Muscle layer of colon (tissue), 2 donors: Measurements from ENCODE around the gene LIX1L.

ENCODE experiments used
- H3K27ac ChIP-seq: one replicate; pipeline ENCODE4 v1.7.0; 2013; ENCODE audit warnings: low read depth, mild to moderate bottlenecking, low read length, moderate library complexity
- H3K27me3 ChIP-seq, 2 donors: one replicate each; pipeline ENCODE4 v1.7.0; 2013; ENCODE audit warnings: low read length in 2 of 2, mild to moderate bottlenecking in 2 of 2; ENCODE audit not compliant: insufficient read depth in 2 of 2, control insufficient read depth in 1 of 2
- H3K36me3 ChIP-seq: one replicate; pipeline ENCODE4 v1.7.0; 2013; ENCODE audit warnings: mild to moderate bottlenecking, low read length; ENCODE audit not compliant: insufficient read depth
- H3K4me1 ChIP-seq: one replicate; pipeline ENCODE4 v1.7.0; 2013; ENCODE audit warnings: mild to moderate bottlenecking, low read length; ENCODE audit not compliant: insufficient read depth
- H3K4me3 ChIP-seq, 2 donors: one replicate each; pipeline ENCODE4 v1.7.0; 2013; ENCODE audit warnings: low read length in 2 of 2, low read depth in 1 of 2, mild to moderate bottlenecking in 1 of 2, moderate library complexity in 1 of 2
- H3K9ac ChIP-seq: one replicate; pipeline ENCODE4 v1.7.0; 2013; ENCODE audit warnings: low read length
- H3K9me3 ChIP-seq: one replicate; pipeline ENCODE4 v1.7.0; 2013; ENCODE audit warnings: mild to moderate bottlenecking, low read length
- donor health status: abdominal sarcoma.
- donor health status: Adenocarcinoma of cecum.

LIX1L gene

GRCh38 chr1:145975216-145975615 is 17.4 kb upstream of the LIX1L start:
- Histone ChIP-seq H3K9me3 (no peaks in the 10 kb centered on the region), H3K36me3 (no peaks in the 10 kb centered on the region), H3K27ac (no peak overlapping the region), H3K4me3 (no peak overlapping the region), H3K9ac (no peak overlapping the region), H3K4me1 (peaks cover 29% of the 10 kb centered on the region), H3K27me3 (no peaks in the 10 kb centered on the region)

- peaks cover 24% of the 10 kb centered on the region for H3K4me1 ChIP-seq
- H3K4me3 ChIP-seq, result no peak overlapping the region
- no peak overlapping the region for H3K9ac ChIP-seq
- no peaks in the 10 kb centered on the region for H3K27me3 ChIP-seq
- H3K27ac ChIP-seq, result no peak overlapping the region
- no peaks in the 10 kb centered on the region for H3K36me3 ChIP-seq
- no peaks in the 10 kb centered on the region for H3K9me3 ChIP-seq
These were observed 16.9 kb upstream of the LIX1L start for GRCh38 chr1:145974721-145975120.

GRCh38 chr1:145972580-145972979 is 14.8 kb upstream of the LIX1L start:
- no peak overlapping the region for H3K9ac ChIP-seq
- H3K4me3 ChIP-seq, result no peak overlapping the region
- H3K9me3 ChIP-seq, result no peaks in the 10 kb centered on the region
- no peaks in the 10 kb centered on the region for H3K36me3 ChIP-seq
- H3K27ac ChIP-seq, result no peak overlapping the region
- peaks cover 6% of the 10 kb centered on the region for H3K4me1 ChIP-seq
- no peaks in the 10 kb centered on the region for H3K27me3 ChIP-seq

GRCh38 chr1:145967288-145967687 is 9.5 kb upstream of the LIX1L start:
- H3K9ac ChIP-seq, result no peak overlapping the region
- no peaks in the 10 kb centered on the region for H3K27me3 ChIP-seq
- no peaks in the 10 kb centered on the region for H3K9me3 ChIP-seq
- H3K4me1 ChIP-seq, result peaks cover 22% of the 10 kb centered on the region
- H3K27ac ChIP-seq, result no peak overlapping the region
- no peak overlapping the region for H3K4me3 ChIP-seq
- H3K36me3 ChIP-seq, result no peaks in the 10 kb centered on the region

- Histone ChIP-seq H3K27ac (peak overlapping the region; percentile 96), H3K36me3 (no peaks in the 10 kb centered on the region), H3K4me1 (peaks cover 22% of the 10 kb centered on the region), H3K9me3 (no peaks in the 10 kb centered on the region), H3K4me3 (peak overlapping the region; percentile 33 to 89), H3K27me3 (no peaks in the 10 kb centered on the region), H3K9ac (peak overlapping the region; percentile 83)
These were observed 7.4 kb upstream of the LIX1L start for GRCh38 chr1:145965119-145965744.

- Histone ChIP-seq H3K27me3 (no peaks in the 10 kb centered on the region), H3K9me3 (no peaks in the 10 kb centered on the region), H3K9ac (peak within 1 kb of the TSS; percentile 83), H3K4me1 (peaks cover 28% of the 10 kb centered on the region), H3K36me3 (no peaks in the 10 kb centered on the region), H3K4me3 (peak within 1 kb of the TSS; percentile 34 to 89), H3K27ac (peak within 1 kb of the TSS; percentile 96)
These were observed 6.7 kb upstream of the LIX1L start, which contains the start of the genes ANKRD34A and POLR3GL for GRCh38 chr1:145964328-145965118. ANKRD34A (minus strand) TSS chr1:145964575; CDS start chr1:145961759, 2,816 bp downstream. POLR3GL (plus strand) TSS chr1:145964690; CDS start chr1:145974866, 10,176 bp downstream.

GRCh38 chr1:145963265-145964019 is 5.6 kb upstream of the LIX1L start:
- Histone ChIP-seq H3K27me3 (no peaks in the 10 kb centered on the region), H3K9me3 (no peaks in the 10 kb centered on the region), H3K36me3 (no peaks in the 10 kb centered on the region), H3K4me1 (peaks cover 39% of the 10 kb centered on the region), H3K27ac (peak overlapping the region; percentile 96), H3K9ac (peak overlapping the region; percentile 83), H3K4me3 (peak overlapping the region; percentile 34 to 89)

GRCh38 chr1:145962157-145963102 is 4.6 kb upstream of the LIX1L start:
- Histone ChIP-seq H3K4me3 (peak overlapping the region; percentile 63 to 94), H3K9me3 (no peaks in the 10 kb centered on the region), H3K27me3 (no peaks in the 10 kb centered on the region), H3K36me3 (no peaks in the 10 kb centered on the region), H3K27ac (peak overlapping the region; percentile 96), H3K4me1 (peaks cover 43% of the 10 kb centered on the region), H3K9ac (peak overlapping the region; percentile 37)

GRCh38 chr1:145961425-145962156 is 3.8 kb upstream of the LIX1L start:
- H3K27ac ChIP-seq, result peak overlapping the region; percentile 89
- H3K36me3 ChIP-seq, result no peaks in the 10 kb centered on the region
- H3K9ac ChIP-seq, result peak overlapping the region; percentile 89
- H3K27me3 ChIP-seq, result no peaks in the 10 kb centered on the region
- H3K4me1 ChIP-seq, result peaks cover 46% of the 10 kb centered on the region
- peak overlapping the region; percentile 63 to 94 for H3K4me3 ChIP-seq
- H3K9me3 ChIP-seq, result no peaks in the 10 kb centered on the region

GRCh38 chr1:145961109-145961424 is 3.2 kb upstream of the LIX1L start:
- H3K4me3 ChIP-seq, result peak overlapping the region; percentile 63 to 94
- no peaks in the 10 kb centered on the region for H3K27me3 ChIP-seq
- H3K36me3 ChIP-seq, result no peaks in the 10 kb centered on the region
- H3K9ac ChIP-seq, result peak overlapping the region; percentile 89
- no peaks in the 10 kb centered on the region for H3K9me3 ChIP-seq
- peaks cover 51% of the 10 kb centered on the region for H3K4me1 ChIP-seq
- peak overlapping the region; percentile 89 for H3K27ac ChIP-seq
